SK-N-MC (cell line): ENCODE results near the gene LSM14A.

Source experiments
- EZH2 ChIP-seq: fragments of 200-600 bp; sonication (generic); IDR thresholded peaks from one replicate; pipeline ENCODE4 v1.6.1; 2017; ENCODE audit warnings: antibody characterized with exemption
- FOXP2 ChIP-seq: optimal IDR thresholded peaks from 2 replicates; pipeline ENCODE3; 2011; ENCODE audit warnings: mild to moderate bottlenecking, moderate library complexity; ENCODE audit not compliant: insufficient read depth; ENCODE audit errors: extremely low read length, control extremely low read depth
- POLR2AphosphoS5 ChIP-seq: IDR thresholded peaks from 2 replicates; pipeline ENCODE4 v1.6.1; 2012; ENCODE audit warnings: mild to moderate bottlenecking, low read depth, low read length, borderline replicate concordance

DNA sequence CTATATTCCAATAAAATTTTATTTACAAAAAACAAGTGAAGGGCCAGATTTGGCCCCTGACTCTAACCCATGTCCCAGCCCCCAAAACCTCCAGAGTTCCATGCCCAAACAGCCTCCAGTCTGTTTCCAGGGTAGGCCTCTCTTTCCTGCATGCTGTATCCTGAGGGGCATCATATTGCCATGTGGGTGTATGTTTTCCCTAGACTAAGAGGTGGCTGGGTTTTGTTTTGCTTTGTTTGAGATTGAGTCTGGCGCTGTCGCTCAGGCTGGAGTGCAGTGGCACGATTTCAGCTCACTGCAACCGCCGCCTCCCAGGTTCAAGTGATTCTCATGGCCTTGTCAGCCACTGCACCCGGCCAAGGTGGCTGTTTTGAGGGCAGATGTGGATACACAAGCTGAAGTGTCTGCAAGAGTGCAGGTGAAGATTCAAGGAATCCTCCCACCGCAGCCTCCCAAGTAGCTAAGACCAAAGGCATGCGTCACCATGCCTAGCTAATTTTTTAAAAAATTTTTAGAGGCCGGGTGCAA lies 23.6 kb upstream of the LSM14A start:
- no peak for TF ChIP-seq EZH2
- no peak for TF ChIP-seq POLR2AphosphoS5
- TF ChIP-seq FOXP2: no peak
